PC-3 (cell line): Measurements from ENCODE around the gene RPL39L. TPM values are rescaled to one million over a fixed set of nuclear protein-coding genes. Genes with fewer than 3 reads are reported as not detected.

Source experiments
- ATAC-seq: fragments of 200-7000 bp; cut with Tn5 transposase; 2 replicates; pipeline ENCODE4 v1.9.1; 2020; ENCODE audit warnings: mild to moderate bottlenecking, moderate library complexity
- BruUV-seq: library from RNA; stranded (reverse); fragments of 400-500 nt; replicated peaks from 2 replicates; lab custom pipeline; 2021; lab: Mats Ljungman, UMichigan
- CTCF ChIA-PET: fragments of 300-600 bp; sonication (Branson Sonifier 250); formaldehyde crosslinking; loops from one replicate; lab custom pipeline; 2022; ENCODE audit warnings: antibody characterized with exemption; lab: Charles Lee
- POLR2A ChIA-PET: fragments of 300-600 bp; sonication (Branson Sonifier 250); formaldehyde crosslinking; loops from one replicate; lab custom pipeline; 2022; ENCODE audit warnings: antibody characterized with exemption; ENCODE audit not compliant: unreplicated experiment; lab: Charles Lee
- DNase-seq: peaks from one replicate; pipeline ENCODE4 v3.0.0-alpha.2; 2015
- H2AFZ ChIP-seq: fragments of 300-600 bp; sonication (generic); 2 replicates; pipeline ENCODE4 v1.6.0; 2016; ENCODE audit warnings: antibody characterized with exemption, low read length
- H3F3A ChIP-seq: fragments of 300-600 bp; sonication (generic); one replicate; pipeline ENCODE4 v1.6.0; 2017; ENCODE audit warnings: antibody characterized with exemption, low read length, control low read depth, mild to moderate bottlenecking; ENCODE audit not compliant: unreplicated experiment
- H3K27ac ChIP-seq: fragments of 300-600 bp; sonication (generic); 2 replicates; pipeline ENCODE4 v1.5.1; 2016; ENCODE audit warnings: mild to moderate bottlenecking, low read length
- H3K27me3 ChIP-seq: fragments of 300-600 bp; sonication (generic); 2 replicates; pipeline ENCODE4 v1.6.1; 2016; ENCODE audit warnings: low read length, mixed read lengths
- H3K36me3 ChIP-seq: fragments of 300-600 bp; sonication (generic); 2 replicates; pipeline ENCODE4 v1.6.1; 2016; ENCODE audit warnings: low read depth, mixed run types, low read length, mixed read lengths
- H3K4me1 ChIP-seq: fragments of 300-600 bp; sonication (generic); 2 replicates; pipeline ENCODE4 v1.5.1; 2016; ENCODE audit warnings: low read length; ENCODE audit not compliant: insufficient read depth
- H3K4me2 ChIP-seq: fragments of 300-600 bp; sonication (generic); 2 replicates; pipeline ENCODE4 v1.6.0; 2016; ENCODE audit warnings: low read length
- H3K4me3 ChIP-seq: fragments of 300-600 bp; sonication (generic); 2 replicates; pipeline ENCODE4 v1.5.1; 2016; ENCODE audit warnings: mild to moderate bottlenecking, low read length, mixed read lengths
- H3K79me2 ChIP-seq: fragments of 300-600 bp; sonication (generic); 2 replicates; pipeline ENCODE4 v1.6.1; 2017; ENCODE audit warnings: low read length, mixed read lengths
- H3K9ac ChIP-seq: fragments of 300-600 bp; sonication (generic); 2 replicates; pipeline ENCODE4 v1.6.0; 2016; ENCODE audit warnings: mild to moderate bottlenecking, low read length
- H3K9me2 ChIP-seq: fragments of 300-600 bp; sonication (generic); replicated peaks from 2 replicates; pipeline ENCODE4 v1.6.1; 2016; ENCODE audit warnings: mixed run types, low read length, mixed read lengths
- H3K9me3 ChIP-seq: fragments of 300-600 bp; sonication (generic); 2 replicates; pipeline ENCODE4 v1.6.1; 2016; ENCODE audit warnings: low read length, mixed read lengths
- H4K20me1 ChIP-seq: fragments of 300-600 bp; sonication (generic); 2 replicates; pipeline ENCODE4 v1.6.1; 2016; ENCODE audit warnings: low read length, mixed read lengths
- EZH2 ChIP-seq: fragments of 300-600 bp; sonication (generic); IDR thresholded peaks from one replicate; pipeline ENCODE4 v1.6.1; 2017; ENCODE audit warnings: antibody characterized with exemption, mild to moderate bottlenecking, low read length; ENCODE audit not compliant: unreplicated experiment
- EZH2phosphoT487 ChIP-seq: fragments of 300-600 bp; sonication (generic); IDR thresholded peaks from 2 replicates; pipeline ENCODE4 v1.6.1; 2018; ENCODE audit warnings: mild to moderate bottlenecking, antibody characterized with exemption, low read length, borderline replicate concordance
- intact Hi-C: fragments of 100-400 bp; cut with micrococcal nuclease; formaldehyde crosslinking; loops from 2 replicates; pipeline ENCODE4 v1.9.0; 2023
- total RNA-seq: library from RNA; depleted of rRNA; stranded (reverse); fragments of >200 nt; gene quantifications from 2 replicates; pipeline ENCODE4 v1.2.3, GENCODE V29; 2014
- TF ChIP-seq, protein P1 (sequence below): fragments of 300-600 bp; sonication (generic); conservative IDR thresholded peaks from 2 replicates; pipeline ENCODE4 v1.5.1; 2017; ENCODE audit warnings: antibody characterized with exemption, low read depth, mild to moderate bottlenecking, low read length

Gene RPL39L
- total RNA-seq, 1 experiment from 2014 or later = 175 TPM

GRCh38 chr3:187112934-187113793 lies 26.1 kb downstream of the RPL39L start:
- Histone ChIP-seq H3K27ac (no peak overlapping the region), H3K79me2 (no peaks in the 10 kb centered on the region), H3K27me3 (no peaks in the 10 kb centered on the region), H3K4me2 (no peak overlapping the region), H3K9me2 (no peaks in the 10 kb centered on the region), H3K9ac (no peak overlapping the region), H3K4me3 (no peak overlapping the region), H2AFZ (no peak overlapping the region), H3K4me1 (no peaks in the 10 kb centered on the region), H3K36me3 (no peaks in the 10 kb centered on the region), H3K9me3 (no peaks in the 10 kb centered on the region), H3F3A (no peaks in the 10 kb centered on the region), H4K20me1 (no peaks in the 10 kb centered on the region)
- ChIA-PET POLR2A (interaction anchor here (0.6 kb wide), 1 partner anchor 52 kb away, joined by 3 read pairs; no protein-coding TSS in a partner anchor), CTCF (interaction anchor here (0.6 to 1.7 kb wide), 9 partner anchors 20 to 271 kb away, joined by 3 to 41 read pairs (median 4); partner anchors contain the start of gene RPL39L)
- intact Hi-C loops = loop anchor here (1.0 to 10.0 kb wide), 4 partner anchors 52 to 602 kb away; no protein-coding TSS in a partner anchor
- ATAC-seq (0 out of 2 replicates have a peak, but pooled peaks have one; percentile 20), DNase-seq (peak; percentile 66)
- no TSS peak for BruUV-seq
- TF ChIP-seq EZH2phosphoT487 = no peak
- TF ChIP-seq, protein P1, sequence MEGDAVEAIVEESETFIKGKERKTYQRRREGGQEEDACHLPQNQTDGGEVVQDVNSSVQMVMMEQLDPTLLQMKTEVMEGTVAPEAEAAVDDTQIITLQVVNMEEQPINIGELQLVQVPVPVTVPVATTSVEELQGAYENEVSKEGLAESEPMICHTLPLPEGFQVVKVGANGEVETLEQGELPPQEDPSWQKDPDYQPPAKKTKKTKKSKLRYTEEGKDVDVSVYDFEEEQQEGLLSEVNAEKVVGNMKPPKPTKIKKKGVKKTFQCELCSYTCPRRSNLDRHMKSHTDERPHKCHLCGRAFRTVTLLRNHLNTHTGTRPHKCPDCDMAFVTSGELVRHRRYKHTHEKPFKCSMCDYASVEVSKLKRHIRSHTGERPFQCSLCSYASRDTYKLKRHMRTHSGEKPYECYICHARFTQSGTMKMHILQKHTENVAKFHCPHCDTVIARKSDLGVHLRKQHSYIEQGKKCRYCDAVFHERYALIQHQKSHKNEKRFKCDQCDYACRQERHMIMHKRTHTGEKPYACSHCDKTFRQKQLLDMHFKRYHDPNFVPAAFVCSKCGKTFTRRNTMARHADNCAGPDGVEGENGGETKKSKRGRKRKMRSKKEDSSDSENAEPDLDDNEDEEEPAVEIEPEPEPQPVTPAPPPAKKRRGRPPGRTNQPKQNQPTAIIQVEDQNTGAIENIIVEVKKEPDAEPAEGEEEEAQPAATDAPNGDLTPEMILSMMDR = peak; percentile 86
- no peak for TF ChIP-seq EZH2

GRCh38 chr3:187110156-187110555 lies 29.1 kb downstream of the RPL39L start:
- BruUV-seq = no TSS peak
- TF ChIP-seq EZH2 (no peak), EZH2phosphoT487 (no peak)
- TF ChIP-seq, protein P1 = no peak
- Histone ChIP-seq H3K4me3 (no peak overlapping the region), H4K20me1 (no peaks in the 10 kb centered on the region), H3K4me2 (no peak overlapping the region), H3K79me2 (no peaks in the 10 kb centered on the region), H3K27ac (no peak overlapping the region), H2AFZ (no peak overlapping the region), H3K27me3 (no peaks in the 10 kb centered on the region), H3F3A (no peaks in the 10 kb centered on the region), H3K9me2 (no peaks in the 10 kb centered on the region), H3K9me3 (no peaks in the 10 kb centered on the region), H3K9ac (no peak overlapping the region), H3K36me3 (no peaks in the 10 kb centered on the region), H3K4me1 (no peaks in the 10 kb centered on the region)
- no peak for DNase-seq
- CTCF ChIA-PET = no interaction called here
- ATAC-seq = no peak
- intact Hi-C loops = loop anchor here (10.0 kb wide), 1 partner anchor 205 kb away; no protein-coding TSS in a partner anchor
- POLR2A ChIA-PET = no interaction called here

- no peak for TF ChIP-seq EZH2phosphoT487
- TF ChIP-seq EZH2 = no peak
- TF ChIP-seq, protein P1 = no peak
- Histone ChIP-seq H2AFZ (no peak overlapping the region), H3K27ac (no peak overlapping the region), H3K9ac (no peak overlapping the region), H3K79me2 (no peaks in the 10 kb centered on the region), H3F3A (no peaks in the 10 kb centered on the region), H3K4me1 (no peaks in the 10 kb centered on the region), H3K27me3 (no peaks in the 10 kb centered on the region), H3K9me3 (no peaks in the 10 kb centered on the region), H3K36me3 (no peaks in the 10 kb centered on the region), H3K9me2 (no peaks in the 10 kb centered on the region), H4K20me1 (no peaks in the 10 kb centered on the region), H3K4me3 (no peak overlapping the region), H3K4me2 (no peak overlapping the region)
- no peak for ATAC-seq
- CTCF ChIA-PET = no interaction called here
- no peak for DNase-seq
- intact Hi-C loops = no loop called here
- POLR2A ChIA-PET = no interaction called here
- BruUV-seq = no TSS peak
Measured at GRCh38 chr3:187107989-187108388, 31.3 kb downstream of the RPL39L start.
